Tibial artery (tissue), 4 donors: ENCODE measurements around the gene C11orf86.

Experiments used
- DNase-seq, 2 donors: peaks; one replicate each; pipeline ENCODE4 v3.0.0-alpha.2; 2019
- H3K27ac ChIP-seq, 2 donors: fragments of 200-600 bp; sonication (generic) in 1 of 2; 1 replicate in 1 of 2; 2 replicates in 1 of 2; pipeline ENCODE4 v1.5.1; 2018 to 2019; ENCODE audit warnings: mild to moderate bottlenecking in 1 of 2
- H3K27me3 ChIP-seq, 2 donors: fragments of 200-600 bp; sonication (generic) in 1 of 2; one replicate each; pipeline versions ENCODE4 v1.5.1 to v1.6.0; 2016 to 2019
- H3K36me3 ChIP-seq, 3 donors: fragments of 200-600 bp; sonication (generic) in 2 of 3; one replicate each; pipeline ENCODE4 v1.5.1; 2016 to 2019; ENCODE audit warnings: mild to moderate bottlenecking in 2 of 3
- H3K4me1 ChIP-seq, 4 donors: fragments of 200-600 bp; sonication (generic) in 2 of 4; 1 replicate in 3 of 4; 2 replicates in 1 of 4; pipeline ENCODE4 v1.5.1; 2016 to 2019
- H3K4me3 ChIP-seq, 2 donors: fragments of 200-600 bp; sonication (generic) in 1 of 2; 1 replicate in 1 of 2; 2 replicates in 1 of 2; pipeline ENCODE4 v1.5.1; 2018 to 2019; ENCODE audit warnings: mild to moderate bottlenecking in 2 of 2
- H3K9me3 ChIP-seq, 3 donors: fragments of 200-600 bp; sonication (generic) in 1 of 3; one replicate each; pipeline ENCODE4 v1.5.1; 2016 to 2019
- intact Hi-C: fragments of 100-400 bp; cut with DNase I; formaldehyde crosslinking; loops from one replicate; pipeline ENCODE4 v1.15.0; 2023; ENCODE audit warnings: low total_unique reads
- TF ChIP-seq, protein P1 (sequence below), 2 experiments: fragments of 200-600 bp in 1 of 2; fragments of 450-650 bp in 1 of 2; IDR thresholded peaks; one replicate each; pipeline ENCODE4 v1.5.1; 2017 to 2019; ENCODE audit warnings: antibody characterized with exemption in 2 of 2, mild to moderate bottlenecking in 1 of 2, moderate library complexity in 1 of 2

Gene C11orf86

DNA sequence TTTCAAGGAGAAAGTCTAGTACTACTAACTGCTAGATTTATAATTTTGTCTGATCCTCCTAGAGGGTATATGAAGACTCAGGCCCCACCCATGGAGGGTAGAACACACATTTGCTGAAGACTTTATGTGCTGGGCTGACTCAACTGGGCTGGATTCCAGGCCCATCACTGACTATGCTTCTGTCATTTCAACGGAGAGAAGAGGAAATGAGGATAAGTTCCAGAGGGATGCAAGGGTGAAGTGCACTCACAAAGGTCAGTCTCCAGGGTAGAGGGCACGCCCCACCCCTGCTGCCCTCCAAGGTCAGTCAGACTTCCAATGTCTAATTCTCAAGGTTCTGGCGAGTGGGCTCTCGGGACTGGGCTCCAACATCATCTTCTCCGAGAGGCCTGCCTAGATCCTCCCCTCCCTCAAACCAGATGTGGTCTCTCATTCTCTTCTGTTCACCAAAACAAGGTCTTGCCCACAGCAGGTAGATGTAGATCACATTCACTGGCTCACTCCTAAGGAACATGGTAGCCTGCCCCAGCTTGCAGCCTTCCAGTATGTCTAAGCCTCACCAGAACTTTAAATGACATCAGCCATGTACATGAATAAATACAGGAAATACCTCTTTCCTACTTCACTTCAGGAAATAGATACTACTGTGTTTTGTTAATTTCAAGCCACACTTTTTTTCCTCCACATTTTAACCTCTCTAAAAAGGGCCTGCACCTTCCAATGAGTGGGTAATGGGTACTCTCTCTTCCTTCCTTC is 7.3 kb upstream of the C11orf86 start:
- peak in 1 of 2 donors; percentile 41 for DNase-seq
- no peak overlapping the region for H3K4me3 ChIP-seq
- no peaks in the 10 kb centered on the region for H3K36me3 ChIP-seq
- TF ChIP-seq, protein P1, sequence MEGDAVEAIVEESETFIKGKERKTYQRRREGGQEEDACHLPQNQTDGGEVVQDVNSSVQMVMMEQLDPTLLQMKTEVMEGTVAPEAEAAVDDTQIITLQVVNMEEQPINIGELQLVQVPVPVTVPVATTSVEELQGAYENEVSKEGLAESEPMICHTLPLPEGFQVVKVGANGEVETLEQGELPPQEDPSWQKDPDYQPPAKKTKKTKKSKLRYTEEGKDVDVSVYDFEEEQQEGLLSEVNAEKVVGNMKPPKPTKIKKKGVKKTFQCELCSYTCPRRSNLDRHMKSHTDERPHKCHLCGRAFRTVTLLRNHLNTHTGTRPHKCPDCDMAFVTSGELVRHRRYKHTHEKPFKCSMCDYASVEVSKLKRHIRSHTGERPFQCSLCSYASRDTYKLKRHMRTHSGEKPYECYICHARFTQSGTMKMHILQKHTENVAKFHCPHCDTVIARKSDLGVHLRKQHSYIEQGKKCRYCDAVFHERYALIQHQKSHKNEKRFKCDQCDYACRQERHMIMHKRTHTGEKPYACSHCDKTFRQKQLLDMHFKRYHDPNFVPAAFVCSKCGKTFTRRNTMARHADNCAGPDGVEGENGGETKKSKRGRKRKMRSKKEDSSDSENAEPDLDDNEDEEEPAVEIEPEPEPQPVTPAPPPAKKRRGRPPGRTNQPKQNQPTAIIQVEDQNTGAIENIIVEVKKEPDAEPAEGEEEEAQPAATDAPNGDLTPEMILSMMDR (IDR thresholded peaks at IDR 0.05) = no peak
- H3K9me3 ChIP-seq = no peaks in the 10 kb centered on the region
- H3K27ac ChIP-seq = peak overlapping the region; percentile 27 to 91
- peaks cover 0 to 33% (median 26%) of the 10 kb centered on the region in 4 donors for H3K4me1 ChIP-seq
- intact Hi-C loops = no loop called here
- no peaks in the 10 kb centered on the region for H3K27me3 ChIP-seq

- no peak overlapping the region for H3K4me3 ChIP-seq
- intact Hi-C loops = no loop called here
- no peaks in the 10 kb centered on the region for H3K27me3 ChIP-seq
- H3K27ac ChIP-seq = peak overlapping the region; percentile 86 to 91
- no peak for DNase-seq
- TF ChIP-seq, protein P1 (IDR thresholded peaks at IDR 0.05) = no peak
- H3K4me1 ChIP-seq = peaks cover 0 to 33% (median 26%) of the 10 kb centered on the region in 4 donors
- H3K36me3 ChIP-seq = no peaks in the 10 kb centered on the region
- no peaks in the 10 kb centered on the region for H3K9me3 ChIP-seq
Observed at GRCh38 chr11:66969584-66970225, 5.4 kb upstream of the C11orf86 start.

DNA sequence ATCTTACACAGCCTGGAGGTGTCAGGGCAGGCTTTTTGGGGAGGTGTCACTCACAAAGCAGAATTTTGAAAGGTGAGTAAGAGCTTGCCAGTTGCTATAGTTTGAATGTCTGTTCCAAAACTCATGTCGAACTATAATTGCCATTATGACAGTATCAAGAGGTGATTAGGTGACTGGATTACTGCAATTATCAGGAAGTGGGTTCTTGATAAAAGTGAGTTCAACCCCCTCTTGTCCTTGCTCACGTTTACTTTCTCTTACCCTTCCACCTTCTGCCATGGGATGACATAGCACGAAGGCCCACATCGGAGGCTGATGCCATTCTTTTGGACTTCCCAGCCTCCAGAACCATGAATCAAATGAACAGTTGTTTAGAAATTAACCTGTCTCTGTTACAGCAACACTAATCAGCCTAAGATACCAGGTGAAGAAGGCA is 4.7 kb upstream of the C11orf86 start:
- H3K4me1 ChIP-seq = peaks cover 0 to 33% (median 26%) of the 10 kb centered on the region in 4 donors
- TF ChIP-seq, protein P1 (IDR thresholded peaks at IDR 0.05) = no peak
- intact Hi-C loops = no loop called here
- no peaks in the 10 kb centered on the region for H3K9me3 ChIP-seq
- H3K27ac ChIP-seq = peak overlapping the region; percentile 86 to 91
- no peak overlapping the region for H3K4me3 ChIP-seq
- H3K36me3 ChIP-seq = no peaks in the 10 kb centered on the region
- no peaks in the 10 kb centered on the region for H3K27me3 ChIP-seq
- no peak for DNase-seq

- no peaks in the 10 kb centered on the region for H3K27me3 ChIP-seq
- H3K4me3 ChIP-seq = no peak overlapping the region
- intact Hi-C loops = no loop called here
- DNase-seq = peak; percentile 85 to 91
- H3K36me3 ChIP-seq = no peaks in the 10 kb centered on the region
- TF ChIP-seq, protein P1 (IDR thresholded peaks at IDR 0.05) = no peak
- H3K9me3 ChIP-seq = no peaks in the 10 kb centered on the region
- H3K4me1 ChIP-seq = peaks cover 0 to 33% (median 26%) of the 10 kb centered on the region in 4 donors
- H3K27ac ChIP-seq = peak overlapping the region; percentile 86 to 91
Observed at GRCh38 chr11:66970807-66971442, 4.2 kb upstream of the C11orf86 start.

DNA sequence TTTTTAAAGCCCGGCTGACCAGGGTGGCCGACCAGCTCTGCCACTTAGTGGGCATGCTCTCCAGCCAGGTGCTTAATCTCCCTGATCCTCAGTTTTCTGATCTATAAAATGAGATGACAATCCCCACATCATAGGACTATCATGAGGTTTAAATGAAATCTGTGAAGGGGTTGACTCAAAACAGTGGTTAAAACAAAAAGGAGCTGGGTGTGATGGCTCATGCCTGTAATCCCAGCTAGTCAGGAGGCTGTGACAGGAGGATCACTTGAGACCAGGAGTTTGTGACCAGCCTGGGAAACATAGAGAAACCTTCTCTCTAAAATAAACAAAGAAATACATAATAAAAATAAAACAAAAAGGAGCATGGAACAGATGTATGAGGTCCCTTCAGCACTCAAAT is 3.6 kb upstream of the C11orf86 start:
- Histone ChIP-seq H3K27ac (peak overlapping the region; percentile 86 to 91), H3K36me3 (no peaks in the 10 kb centered on the region), H3K4me3 (no peak overlapping the region), H3K4me1 (peaks cover 0 to 33% (median 26%) of the 10 kb centered on the region in 4 donors), H3K9me3 (no peaks in the 10 kb centered on the region), H3K27me3 (no peaks in the 10 kb centered on the region)
- intact Hi-C loops = no loop called here
- no peak for DNase-seq
- TF ChIP-seq, protein P1 (IDR thresholded peaks at IDR 0.05) = no peak
